Left ventricle myocardium inferior (tissue), 1 donor: ENCODE data around the gene SMIM44. TPM values are rescaled to one million over a fixed set of nuclear protein-coding genes. Genes with fewer than 3 reads are reported as not detected.

Experiments used
- DNase-seq: peaks from one replicate; pipeline ENCODE4 v3.0.0-alpha.2; 2020
- H3K27ac ChIP-seq: fragments of 200-600 bp; replicated peaks from 2 replicates; pipeline ENCODE4 v1.8.0; 2021
- H3K27me3 ChIP-seq: fragments of 200-600 bp; 2 replicates; pipeline ENCODE4 v1.8.0; 2021; ENCODE audit warnings: low read depth
- H3K36me3 ChIP-seq: fragments of 200-600 bp; 2 replicates; pipeline ENCODE4 v1.8.0; 2021
- H3K4me1 ChIP-seq: fragments of 200-600 bp; 2 replicates; pipeline ENCODE4 v1.8.0; 2021
- H3K4me3 ChIP-seq: fragments of 200-600 bp; 2 replicates; pipeline ENCODE4 v1.8.0; 2021; ENCODE audit warnings: mild to moderate bottlenecking, moderate library complexity
- H3K9me3 ChIP-seq: fragments of 200-600 bp; replicated peaks from 2 replicates; pipeline ENCODE4 v1.8.0; 2021
- CTCF ChIP-seq: fragments of 200-600 bp; IDR thresholded peaks from 2 replicates; pipeline ENCODE4 v1.8.0; 2021; ENCODE audit warnings: antibody characterized with exemption, mild to moderate bottlenecking, borderline replicate concordance
- intact Hi-C: fragments of 100-400 bp; cut with micrococcal nuclease; formaldehyde crosslinking; loops from one replicate; pipeline ENCODE4 v1.11.0; 2022
- total RNA-seq: library from RNA; stranded (reverse); fragmentation: NEBNext Ultra II Directional; extraction: Animal tissue kit (Norgen Biotek cat#: 25700); gene quantifications from one replicate; pipeline ENCODE4 v1.2.1, GENCODE V29; 2021
- donor health status: DM: no; HTN: yes; CAD: no; lungs with severe emphysema.

The SMIM44 gene
- total RNA-seq, 1 donor from 2014 or later, result not detected

DNA sequence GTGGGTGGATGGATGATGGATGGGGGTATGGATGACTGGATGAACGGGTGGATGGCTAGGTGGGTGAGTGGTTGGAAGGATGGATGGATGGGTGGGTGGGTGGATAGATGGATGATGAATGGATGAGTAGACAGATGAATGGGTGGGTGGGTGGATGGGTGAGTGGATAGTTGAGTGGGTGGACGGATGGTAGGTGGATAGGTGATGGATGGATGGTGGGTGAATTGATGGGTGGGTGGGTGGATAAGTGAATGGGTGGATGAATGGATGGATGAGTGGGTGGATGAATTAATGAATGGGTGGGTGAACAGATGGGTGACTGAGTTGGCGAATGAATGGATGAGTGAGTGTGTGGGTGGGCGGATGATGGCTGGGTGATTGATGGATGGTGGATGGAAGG, 7.8 kb downstream of the SMIM44 start:
- no peaks in the 10 kb centered on the region for H3K36me3 ChIP-seq
- DNase-seq, result no peak
- H3K9me3 ChIP-seq, result no peaks in the 10 kb centered on the region
- TF ChIP-seq CTCF, result no peak
- no peak overlapping the region for H3K4me3 ChIP-seq
- intact Hi-C loops, result no loop called here
- peaks cover 50% of the 10 kb centered on the region for H3K27me3 ChIP-seq
- H3K27ac ChIP-seq, result no peak overlapping the region
- peaks cover 14% of the 10 kb centered on the region for H3K4me1 ChIP-seq

DNA sequence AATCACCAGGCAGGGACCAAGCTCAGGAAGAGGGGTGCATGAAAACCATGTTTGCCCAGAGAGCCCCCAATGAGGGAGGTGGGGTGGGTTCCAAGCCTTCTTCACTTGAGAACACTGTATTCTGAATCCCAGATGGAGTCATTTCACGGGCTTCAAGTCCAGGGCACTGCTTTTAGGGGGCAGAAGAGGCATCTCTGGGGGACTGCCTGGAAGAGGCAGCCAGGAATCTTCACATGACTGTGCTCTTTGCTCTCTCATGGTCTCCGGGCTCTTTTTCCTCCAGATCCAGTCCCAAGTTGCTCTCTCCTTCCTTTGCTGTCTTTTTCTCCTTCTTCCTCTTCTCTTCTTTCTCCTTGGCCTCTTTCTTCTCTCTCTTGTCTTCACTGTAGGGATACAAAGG, 8.6 kb downstream of the SMIM44 start:
- no peak overlapping the region for H3K4me3 ChIP-seq
- no peaks in the 10 kb centered on the region for H3K36me3 ChIP-seq
- TF ChIP-seq CTCF, result no peak
- intact Hi-C loops, result loop anchor here (5.0 kb wide), 1 partner anchor 147 kb away; no protein-coding TSS in a partner anchor
- no peak for DNase-seq
- no peaks in the 10 kb centered on the region for H3K9me3 ChIP-seq
- peaks cover 16% of the 10 kb centered on the region for H3K4me1 ChIP-seq
- peaks cover 43% of the 10 kb centered on the region for H3K27me3 ChIP-seq
- H3K27ac ChIP-seq, result no peak overlapping the region

DNA sequence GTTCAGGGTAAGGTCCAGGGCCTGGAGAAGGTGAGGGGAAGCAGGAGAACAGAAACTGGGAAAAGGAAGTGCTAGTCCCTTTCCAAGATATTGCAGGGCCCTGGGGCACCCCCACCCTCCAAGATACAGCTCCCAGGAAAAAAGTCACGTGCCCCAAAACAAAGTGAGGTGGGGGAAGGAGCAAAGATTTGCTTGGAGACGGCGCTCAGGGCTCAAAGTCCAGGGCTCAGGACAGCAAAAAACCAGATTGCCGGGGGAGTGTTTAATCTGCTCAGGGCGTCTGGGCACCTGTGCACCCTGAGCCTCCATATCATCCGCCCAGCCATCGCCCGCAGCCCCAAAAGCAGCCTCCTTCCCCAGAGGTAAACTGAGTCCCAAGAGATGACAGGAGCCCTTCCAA, 9.2 kb downstream of the SMIM44 start:
- no peak for DNase-seq
- peaks cover 22% of the 10 kb centered on the region for H3K4me1 ChIP-seq
- intact Hi-C loops, result loop anchor here (5.0 kb wide), 1 partner anchor 147 kb away; no protein-coding TSS in a partner anchor
- no peaks in the 10 kb centered on the region for H3K36me3 ChIP-seq
- peaks cover 37% of the 10 kb centered on the region for H3K27me3 ChIP-seq
- no peak overlapping the region for H3K4me3 ChIP-seq
- H3K27ac ChIP-seq, result no peak overlapping the region
- no peak for TF ChIP-seq CTCF
- H3K9me3 ChIP-seq, result no peaks in the 10 kb centered on the region

DNA sequence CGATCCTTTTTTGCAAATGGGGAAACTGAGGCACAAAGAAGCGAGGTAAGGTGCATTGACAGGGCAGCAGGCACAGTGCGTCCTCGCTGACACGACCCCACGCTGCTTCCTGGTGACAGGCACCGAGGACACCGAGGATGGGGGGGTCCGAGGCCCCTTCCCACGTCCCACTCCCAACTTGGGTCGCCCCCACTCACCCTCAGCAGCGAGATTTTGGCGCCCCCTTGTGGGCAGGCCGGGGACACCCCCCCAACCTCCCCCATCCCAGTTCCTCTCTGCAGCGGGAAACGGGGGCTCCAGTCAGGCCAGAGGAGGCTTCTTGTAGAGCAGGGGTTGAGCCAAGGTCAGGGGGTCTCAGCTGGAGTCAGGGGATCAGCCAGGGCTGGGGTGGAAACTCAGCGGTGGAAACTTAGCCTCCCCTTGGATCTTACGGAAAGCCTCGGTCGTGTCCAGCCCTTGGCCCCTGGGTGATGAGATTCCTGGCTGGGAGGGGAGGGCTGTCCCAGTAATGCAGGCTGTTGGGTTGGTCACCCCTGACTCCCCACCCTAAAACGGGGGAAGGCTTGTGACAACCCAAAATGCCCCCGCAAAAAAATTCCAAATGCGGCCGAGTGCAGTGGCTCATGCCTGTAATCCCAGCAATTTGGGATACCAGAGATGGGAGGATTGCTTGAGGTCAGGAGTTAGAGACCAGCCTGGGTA, 11.1 kb downstream of the SMIM44 start:
- TF ChIP-seq CTCF, result peak; percentile 91
- Histone ChIP-seq H3K4me3 (no peak overlapping the region), H3K36me3 (no peaks in the 10 kb centered on the region), H3K4me1 (peaks cover 39% of the 10 kb centered on the region), H3K27me3 (peaks cover 29% of the 10 kb centered on the region), H3K9me3 (no peaks in the 10 kb centered on the region), H3K27ac (no peak overlapping the region)
- peak; percentile 44 for DNase-seq
- intact Hi-C loops, result loop anchor here (5.0 kb wide), 1 partner anchor 145 kb away; no protein-coding TSS in a partner anchor

DNA sequence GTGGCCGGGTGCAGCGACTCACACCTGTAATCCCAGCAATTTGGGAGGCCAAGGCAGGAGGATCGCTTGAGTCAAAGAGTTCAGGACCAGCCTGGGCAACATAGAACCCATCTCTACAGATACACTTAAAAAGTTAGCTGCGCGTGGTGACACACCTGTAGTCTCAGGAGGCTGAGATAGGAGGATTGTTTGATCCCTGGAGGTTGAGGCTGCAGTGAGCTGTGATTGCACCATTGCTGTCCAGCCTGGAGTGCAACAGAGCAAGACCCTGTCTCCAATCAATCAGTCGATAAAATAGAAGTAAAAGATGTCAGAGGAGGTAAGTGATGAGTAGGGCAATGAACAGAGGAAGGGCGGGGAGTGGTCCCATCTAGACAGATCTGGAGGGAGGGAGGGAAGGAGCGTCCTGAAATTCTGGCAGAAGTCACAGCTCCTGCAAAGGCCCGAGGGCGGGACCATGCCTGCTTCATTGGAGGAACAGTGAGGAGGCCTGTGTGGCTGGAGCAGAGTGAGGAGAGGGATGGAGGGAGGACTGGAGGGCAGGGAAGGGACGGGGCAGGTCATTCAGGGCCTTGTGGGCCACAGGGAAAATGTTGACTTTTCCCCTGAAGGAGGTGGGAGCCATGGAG, 12.6 kb downstream of the SMIM44 start:
- Histone ChIP-seq H3K9me3 (no peaks in the 10 kb centered on the region), H3K36me3 (no peaks in the 10 kb centered on the region), H3K27me3 (peaks cover 19% of the 10 kb centered on the region), H3K4me3 (no peak overlapping the region), H3K27ac (no peak overlapping the region), H3K4me1 (peaks cover 54% of the 10 kb centered on the region)
- TF ChIP-seq CTCF, result no peak
- intact Hi-C loops, result loop anchor here (5.0 kb wide), 1 partner anchor 143 kb away; no protein-coding TSS in a partner anchor
- DNase-seq, result no peak
